Suprapubic skin (tissue), 4 donors: Measurements from ENCODE around the gene UHRF1. TPM values are rescaled to one million over a fixed set of nuclear protein-coding genes. Genes with fewer than 3 reads are reported as not detected.

ENCODE experiments used
- DNase-seq, 2 donors: peaks; one replicate each; pipeline ENCODE4 v3.0.0-alpha.2; 2019; ENCODE audit warnings: low spot score in 2 of 2
- H3K27ac ChIP-seq: fragments of 200-600 bp; sonication (generic); one replicate; pipeline ENCODE4 v1.5.1; 2019
- H3K27me3 ChIP-seq: fragments of 200-600 bp; sonication (generic); one replicate; pipeline ENCODE4 v1.5.1; 2019
- H3K36me3 ChIP-seq: fragments of 200-600 bp; sonication (generic); one replicate; pipeline ENCODE4 v1.5.1; 2019
- H3K4me1 ChIP-seq: fragments of 200-600 bp; sonication (generic); one replicate; pipeline ENCODE4 v1.5.1; 2019
- H3K4me3 ChIP-seq: fragments of 200-600 bp; sonication (generic); one replicate; pipeline ENCODE4 v1.5.1; 2019; ENCODE audit warnings: mild to moderate bottlenecking
- H3K9me3 ChIP-seq: fragments of 200-600 bp; sonication (generic); one replicate; pipeline ENCODE4 v1.5.1; 2019
- EP300 ChIP-seq: sonication (generic); formaldehyde crosslinking; IDR thresholded peaks from one replicate; pipeline ENCODE4 v1.6.1; 2017; ENCODE audit warnings: antibody characterized with exemption
- POLR2A ChIP-seq, 2 donors: fragments of 450-650 bp; IDR thresholded peaks; one replicate each; pipeline ENCODE4 v1.6.1; 2017; ENCODE audit warnings: antibody characterized with exemption in 2 of 2, mild to moderate bottlenecking in 2 of 2, moderate library complexity in 2 of 2
- POLR2AphosphoS5 ChIP-seq, 3 donors: sonication (generic); formaldehyde crosslinking; IDR thresholded peaks; one replicate each; pipeline ENCODE4 v1.6.1; 2017; ENCODE audit warnings: antibody characterized with exemption in 3 of 3
- WGBS: methylation state at CpG from one replicate; pipeline ENCODE4 v1.1.5; 2018; 5-methylcytosine and 5-hydroxymethylcytosine counted together
- total RNA-seq, 4 donors: library from RNA; depleted of rRNA; stranded (reverse); fragments of >200 nt; gene quantifications; one replicate each; pipeline ENCODE4 v1.1.0, GENCODE V29; 2016
- TF ChIP-seq, protein P1 (sequence below), 2 donors: fragments of 200-600 bp in 1 of 2; fragments of 450-650 bp in 1 of 2; sonication (generic) in 1 of 2; IDR thresholded peaks; one replicate each; pipeline ENCODE4 v1.5.1; 2016 to 2019; ENCODE audit warnings: antibody characterized with exemption in 2 of 2, mild to moderate bottlenecking in 1 of 2, moderate library complexity in 1 of 2

UHRF1 gene
- total RNA-seq, 4 donors from 2014 or later = 0.40 to 3.7 (median 2.8) TPM

DNA sequence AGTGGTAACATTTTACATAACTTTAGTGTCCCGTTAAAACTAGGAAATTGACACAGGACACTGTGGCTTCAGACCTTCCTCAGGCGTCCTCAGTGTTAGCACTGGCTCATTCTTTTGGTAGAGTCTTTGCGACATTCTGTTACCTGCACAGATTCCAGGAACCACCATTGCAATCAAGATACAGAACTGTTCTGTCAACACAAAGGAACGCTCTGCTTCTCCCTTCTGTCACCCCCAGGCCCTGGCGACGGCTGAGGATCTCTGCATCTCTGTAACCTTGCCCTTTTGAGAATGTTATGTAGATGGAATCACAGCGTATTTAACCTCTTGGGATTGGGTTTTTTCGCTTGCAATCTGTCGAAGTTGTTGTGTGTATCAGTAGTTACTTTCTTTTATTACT, 82.2 kb downstream of the UHRF1 start:
- no peaks in the 10 kb centered on the region for H3K9me3 ChIP-seq
- 92% methylated on average over 9 of the region's 9 CpGs for WGBS
- TF ChIP-seq POLR2A (IDR thresholded peaks at IDR 0.05) (no peak), POLR2AphosphoS5 (IDR thresholded peaks at IDR 0.05) (no peak), EP300 (no peak)
- TF ChIP-seq, protein P1, sequence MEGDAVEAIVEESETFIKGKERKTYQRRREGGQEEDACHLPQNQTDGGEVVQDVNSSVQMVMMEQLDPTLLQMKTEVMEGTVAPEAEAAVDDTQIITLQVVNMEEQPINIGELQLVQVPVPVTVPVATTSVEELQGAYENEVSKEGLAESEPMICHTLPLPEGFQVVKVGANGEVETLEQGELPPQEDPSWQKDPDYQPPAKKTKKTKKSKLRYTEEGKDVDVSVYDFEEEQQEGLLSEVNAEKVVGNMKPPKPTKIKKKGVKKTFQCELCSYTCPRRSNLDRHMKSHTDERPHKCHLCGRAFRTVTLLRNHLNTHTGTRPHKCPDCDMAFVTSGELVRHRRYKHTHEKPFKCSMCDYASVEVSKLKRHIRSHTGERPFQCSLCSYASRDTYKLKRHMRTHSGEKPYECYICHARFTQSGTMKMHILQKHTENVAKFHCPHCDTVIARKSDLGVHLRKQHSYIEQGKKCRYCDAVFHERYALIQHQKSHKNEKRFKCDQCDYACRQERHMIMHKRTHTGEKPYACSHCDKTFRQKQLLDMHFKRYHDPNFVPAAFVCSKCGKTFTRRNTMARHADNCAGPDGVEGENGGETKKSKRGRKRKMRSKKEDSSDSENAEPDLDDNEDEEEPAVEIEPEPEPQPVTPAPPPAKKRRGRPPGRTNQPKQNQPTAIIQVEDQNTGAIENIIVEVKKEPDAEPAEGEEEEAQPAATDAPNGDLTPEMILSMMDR (IDR thresholded peaks at IDR 0.05) = no peak
- no peaks in the 10 kb centered on the region for H3K27me3 ChIP-seq
- peaks cover 28% of the 10 kb centered on the region for H3K4me1 ChIP-seq
- DNase-seq = no peak
- no peak overlapping the region for H3K4me3 ChIP-seq
- H3K36me3 ChIP-seq = peaks cover 5% of the 10 kb centered on the region
- no peak overlapping the region for H3K27ac ChIP-seq

DNA sequence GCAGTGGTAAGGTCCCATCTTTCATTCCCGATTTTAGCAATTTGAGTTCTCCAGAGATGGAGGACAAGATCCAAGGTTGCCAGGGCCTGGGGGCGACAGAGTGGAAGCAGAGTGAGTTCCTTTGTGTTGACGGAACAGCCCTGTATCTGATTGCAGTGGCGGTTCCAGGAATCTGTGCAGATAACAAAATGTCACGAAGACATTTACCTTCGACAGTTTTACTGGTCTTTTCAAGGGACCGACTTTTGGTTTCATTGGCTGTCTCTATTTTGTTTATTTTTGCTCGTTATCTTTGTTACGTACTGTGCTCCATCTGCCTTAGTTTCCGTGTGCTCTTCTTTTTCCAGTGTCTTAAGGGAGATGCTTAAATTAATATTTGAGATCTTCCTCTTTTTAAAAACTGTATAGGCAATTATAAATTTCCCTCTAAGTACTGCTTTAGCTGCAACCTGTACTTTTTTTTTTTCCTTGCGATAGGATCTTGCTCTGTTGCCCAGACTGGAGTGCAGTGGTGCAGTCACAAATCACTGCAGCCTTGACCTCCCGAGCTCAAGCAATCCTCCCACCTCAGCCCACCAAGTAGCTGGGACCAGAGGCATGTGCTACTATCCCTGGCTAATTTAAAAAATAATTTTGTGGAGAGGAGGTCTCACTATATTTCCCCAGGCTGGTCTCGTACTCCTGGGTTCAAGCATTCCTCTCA, 82.8 kb downstream of the UHRF1 start:
- H3K36me3 ChIP-seq = peaks cover 9% of the 10 kb centered on the region
- 82% methylated on average over 13 of the region's 13 CpGs for WGBS
- no peak overlapping the region for H3K4me3 ChIP-seq
- H3K27ac ChIP-seq = no peak overlapping the region
- TF ChIP-seq POLR2A (IDR thresholded peaks at IDR 0.05) (no peak), POLR2AphosphoS5 (IDR thresholded peaks at IDR 0.05) (no peak), EP300 (no peak)
- TF ChIP-seq, protein P1 (IDR thresholded peaks at IDR 0.05) = no peak
- H3K9me3 ChIP-seq = no peaks in the 10 kb centered on the region
- DNase-seq = no peak
- H3K27me3 ChIP-seq = no peaks in the 10 kb centered on the region
- H3K4me1 ChIP-seq = peaks cover 22% of the 10 kb centered on the region

DNA sequence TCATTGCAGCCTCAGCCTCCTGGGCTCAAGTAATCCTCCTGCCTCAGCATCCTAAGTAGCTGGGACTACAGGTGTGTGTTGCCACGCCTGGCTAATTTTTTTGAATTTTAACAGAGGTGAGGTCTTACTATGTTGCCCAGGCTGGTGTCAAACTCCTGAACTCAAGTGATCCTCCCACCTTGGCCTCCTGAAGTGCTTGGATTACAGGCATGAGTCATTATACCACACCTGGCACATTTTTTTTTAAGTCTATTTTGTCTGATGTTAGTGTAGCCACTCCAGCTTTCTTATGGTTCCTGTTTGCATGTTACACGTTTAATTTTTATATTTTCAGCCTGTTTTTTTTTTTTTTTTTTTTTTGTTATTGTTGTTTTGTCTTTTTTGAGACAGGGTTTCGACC, 84.4 kb downstream of the UHRF1 start:
- DNase-seq = no peak
- no peaks in the 10 kb centered on the region for H3K27me3 ChIP-seq
- TF ChIP-seq POLR2AphosphoS5 (IDR thresholded peaks at IDR 0.05) (no peak), POLR2A (IDR thresholded peaks at IDR 0.05) (no peak), EP300 (no peak)
- TF ChIP-seq, protein P1 (IDR thresholded peaks at IDR 0.05) = no peak
- no peaks in the 10 kb centered on the region for H3K9me3 ChIP-seq
- peaks cover 9% of the 10 kb centered on the region for H3K4me1 ChIP-seq
- H3K36me3 ChIP-seq = peaks cover 18% of the 10 kb centered on the region
- no peak overlapping the region for H3K27ac ChIP-seq
- 84% methylated on average over 3 of the region's 3 CpGs for WGBS
- no peak overlapping the region for H3K4me3 ChIP-seq

DNA sequence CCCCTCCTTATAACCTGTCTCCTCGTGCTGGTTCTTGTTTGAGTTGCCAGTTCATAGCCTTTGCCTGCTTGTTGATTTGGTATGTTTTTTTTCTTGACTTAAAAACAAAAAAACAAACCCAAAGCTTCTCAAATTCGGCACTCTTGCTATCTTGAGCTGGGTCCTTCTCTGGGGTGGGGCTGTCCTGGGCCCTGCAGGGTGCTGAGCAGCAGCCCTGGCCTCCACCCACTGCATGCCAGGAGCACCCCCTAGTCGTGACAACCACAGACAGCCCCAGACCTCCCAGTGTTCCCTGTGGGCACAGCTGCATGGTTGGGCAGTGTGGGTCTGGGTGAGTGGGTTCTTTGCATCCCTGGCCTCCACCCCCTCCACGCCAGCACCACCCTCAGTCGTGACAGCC, 87.4 kb downstream of the UHRF1 start:
- H3K27me3 ChIP-seq = no peaks in the 10 kb centered on the region
- H3K9me3 ChIP-seq = no peaks in the 10 kb centered on the region
- TF ChIP-seq POLR2AphosphoS5 (IDR thresholded peaks at IDR 0.05) = no peak
- TF ChIP-seq, protein P1 (IDR thresholded peaks at IDR 0.05) = no peak
- TF ChIP-seq EP300 = no peak
- no peak for TF ChIP-seq POLR2A (IDR thresholded peaks at IDR 0.05)
- no peak overlapping the region for H3K27ac ChIP-seq
- WGBS = 76% methylated on average over 5 of the region's 5 CpGs
- no peak overlapping the region for H3K4me3 ChIP-seq
- H3K36me3 ChIP-seq = peaks cover 18% of the 10 kb centered on the region
- no peak for DNase-seq
- H3K4me1 ChIP-seq = peaks cover under 1% of the 10 kb centered on the region

DNA sequence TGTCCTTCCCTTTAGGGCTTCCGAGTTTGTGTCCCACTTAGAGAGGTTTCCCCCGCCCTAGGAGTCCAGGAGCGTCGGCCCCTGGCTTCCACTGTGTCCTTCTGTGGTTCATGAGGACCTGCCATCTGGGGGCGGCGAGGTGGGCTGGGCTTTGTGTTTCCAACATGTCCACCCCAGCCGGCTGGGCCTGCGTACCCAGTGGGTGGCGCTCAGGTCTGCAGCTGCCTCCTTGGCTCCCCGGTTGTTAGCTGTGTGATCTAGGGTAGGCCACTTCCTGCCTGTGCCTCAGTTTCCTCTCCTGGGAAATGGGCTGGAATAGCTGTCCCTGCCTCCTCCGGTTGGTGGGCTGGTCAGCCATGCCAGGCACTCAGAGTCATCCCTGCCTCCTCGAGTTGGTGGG, 88.0 kb downstream of the UHRF1 start:
- 97% methylated on average over 7 of the region's 12 CpGs for WGBS
- peaks cover 18% of the 10 kb centered on the region for H3K36me3 ChIP-seq
- H3K4me1 ChIP-seq = peaks cover 6% of the 10 kb centered on the region
- no peak overlapping the region for H3K27ac ChIP-seq
- H3K4me3 ChIP-seq = no peak overlapping the region
- DNase-seq = no peak
- H3K27me3 ChIP-seq = no peaks in the 10 kb centered on the region
- TF ChIP-seq POLR2AphosphoS5 (IDR thresholded peaks at IDR 0.05) = no peak
- no peak for TF ChIP-seq POLR2A (IDR thresholded peaks at IDR 0.05)
- TF ChIP-seq EP300 = no peak
- TF ChIP-seq, protein P1 (IDR thresholded peaks at IDR 0.05) = no peak
- no peaks in the 10 kb centered on the region for H3K9me3 ChIP-seq
